NCI-H128 (cell line): ENCODE results near the gene KLRD1.
"Not testable (repeated sequence)": the region's sequence is repeated elsewhere in the genome, so short reads cannot be mapped to it uniquely, and the experiment has no call there.

Experiments used
- DNase-seq: peaks from one replicate; lab custom pipeline; 2025; ENCODE audit not compliant: unreplicated experiment; lab: John Stamatoyannopoulos, UW

Gene KLRD1

GRCh38 chr12:10307630-10308029 lies at the start of gene KLRD1:
TSS of gene KLRD1 (plus strand) at chr12:10307870. CDS start at chr12:10308078, 208 bp downstream.
- no peak for DNase-seq

- no peak for DNase-seq
Observed at GRCh38 chr12:10260927-10261326, 46.7 kb upstream of the KLRD1 start.

- DNase-seq, result no peak
Observed at GRCh38 chr12:10268037-10268436, 39.6 kb upstream of the KLRD1 start.

GRCh38 chr12:10272467-10272866 lies 35.2 kb upstream of the KLRD1 start:
- no peak for DNase-seq

GRCh38 chr12:10276774-10277173 lies 30.9 kb upstream of the KLRD1 start:
- DNase-seq, result no peak

- DNase-seq, result no peak
Observed at GRCh38 chr12:10278104-10278503, 29.6 kb upstream of the KLRD1 start.

GRCh38 chr12:10279937-10280336 lies 27.7 kb upstream of the KLRD1 start:
- no peak for DNase-seq

GRCh38 chr12:10283027-10283426 lies 24.6 kb upstream of the KLRD1 start:
- no peak for DNase-seq

- no peak for DNase-seq
Observed at GRCh38 chr12:10285919-10286318, 21.8 kb upstream of the KLRD1 start.

- no peak for DNase-seq
Observed at GRCh38 chr12:10289005-10289754, 18.5 kb upstream of the KLRD1 start.

- DNase-seq, result no peak
Observed at GRCh38 chr12:10291030-10291429, 16.6 kb upstream of the KLRD1 start.

- no peak for DNase-seq
Observed at GRCh38 chr12:10293151-10293550, 14.5 kb upstream of the KLRD1 start.

GRCh38 chr12:10293570-10294227 lies 14.0 kb upstream of the KLRD1 start:
- DNase-seq, result no peak

GRCh38 chr12:10301103-10301502 lies 6.6 kb upstream of the KLRD1 start:
- DNase-seq, result no peak

GRCh38 chr12:10304161-10304574 lies 3.5 kb upstream of the KLRD1 start:
- no peak for DNase-seq

- no peak for DNase-seq
Observed at GRCh38 chr12:10305411-10305810, 2.3 kb upstream of the KLRD1 start.

GRCh38 chr12:10310926-10311720 lies 3.5 kb downstream of the KLRD1 start:
- DNase-seq, result no peak

GRCh38 chr12:10319388-10319787 lies 11.7 kb downstream of the KLRD1 start:
- no peak for DNase-seq

- DNase-seq, result no peak
Observed at GRCh38 chr12:10320643-10321042, 13.0 kb downstream of the KLRD1 start.

GRCh38 chr12:10328691-10329090 lies 21.0 kb downstream of the KLRD1 start:
- not testable (repeated sequence) for DNase-seq

- no peak for DNase-seq
Observed at GRCh38 chr12:10331642-10332239, 24.1 kb downstream of the KLRD1 start.
